Neural progenitor cell (in vitro differentiated cells): ENCODE results near the gene CHST6. TPM values are rescaled to one million over a fixed set of nuclear protein-coding genes. Genes with fewer than 3 reads are reported as not detected.

Experiments
- DNase-seq: peaks from one replicate; pipeline ENCODE4 v3.0.0-alpha.2; 2016; ENCODE audit warnings: low spot score
- H2AFZ ChIP-seq: fragments of 200-600 bp; sonication (generic); replicated peaks from 2 replicates; pipeline ENCODE4 v1.6.1; 2016; ENCODE audit warnings: antibody characterized with exemption
- H3F3A ChIP-seq: fragments of 200-600 bp; sonication (generic); 2 replicates; pipeline ENCODE4 v1.6.1; 2016; ENCODE audit warnings: antibody characterized with exemption, low read depth
- H3K27ac ChIP-seq: fragments of 200-600 bp; sonication (generic); 2 replicates; pipeline ENCODE4 v1.5.1; 2016; ENCODE audit warnings: mild to moderate bottlenecking
- H3K27me3 ChIP-seq: fragments of 200-600 bp; sonication (generic); 2 replicates; pipeline ENCODE4 v1.6.1; 2016; ENCODE audit warnings: mild to moderate bottlenecking, moderate library complexity
- H3K36me3 ChIP-seq: fragments of 200-600 bp; sonication (generic); 2 replicates; pipeline ENCODE4 v1.5.1; 2016
- H3K4me1 ChIP-seq: fragments of 200-600 bp; sonication (generic); 2 replicates; pipeline ENCODE4 v1.6.1; 2016; ENCODE audit warnings: mixed run types
- H3K4me2 ChIP-seq: fragments of 200-600 bp; sonication (generic); 2 replicates; pipeline ENCODE4 v1.6.1; 2016
- H3K4me3 ChIP-seq: fragments of 200-600 bp; sonication (generic); 2 replicates; pipeline ENCODE4 v1.5.1; 2016
- H3K79me2 ChIP-seq: fragments of 200-600 bp; sonication (generic); 2 replicates; pipeline ENCODE4 v1.6.1; 2016; ENCODE audit warnings: low read depth
- H3K9ac ChIP-seq: fragments of 200-600 bp; sonication (generic); 2 replicates; pipeline ENCODE4 v1.6.1; 2016
- H3K9me3 ChIP-seq: fragments of 200-600 bp; sonication (generic); 2 replicates; pipeline ENCODE4 v1.5.1; 2016; ENCODE audit warnings: low read depth
- H4K20me1 ChIP-seq: fragments of 200-600 bp; sonication (generic); 2 replicates; pipeline ENCODE4 v1.6.1; 2016; ENCODE audit warnings: low read depth
- H3K27ac Mint-ChIP-seq: 3 replicates; pipeline ENCODE4 v1.8.0; 2021; ENCODE audit warnings: mixed read lengths
- H3K27me3 Mint-ChIP-seq: 2 replicates; pipeline ENCODE4 v1.8.0; 2022; ENCODE audit warnings: low read depth, mild to moderate bottlenecking, inconsistent platforms, moderate library complexity, mixed read lengths; ENCODE audit not compliant: insufficient read depth
- H3K36me3 Mint-ChIP-seq: 3 replicates; pipeline ENCODE4 v1.8.0; 2021; ENCODE audit warnings: mixed read lengths
- H3K4me1 Mint-ChIP-seq: 3 replicates; pipeline ENCODE4 v1.8.0; 2021; ENCODE audit warnings: mixed read lengths
- H3K4me3 Mint-ChIP-seq: 3 replicates; pipeline ENCODE4 v1.8.0; 2021; ENCODE audit warnings: mild to moderate bottlenecking, moderate library complexity, mixed read lengths
- H3K9me3 Mint-ChIP-seq: 3 replicates; pipeline ENCODE4 v1.8.0; 2020; ENCODE audit warnings: mixed read lengths
- EZH2 ChIP-seq: fragments of 200-600 bp; sonication (generic); IDR thresholded peaks from 2 replicates; pipeline ENCODE4 v1.6.1; 2017; ENCODE audit warnings: antibody characterized with exemption, mild to moderate bottlenecking, moderate library complexity
- EZH2phosphoT487 ChIP-seq: fragments of 200-600 bp; sonication (generic); IDR thresholded peaks from 2 replicates; pipeline ENCODE4 v1.6.1; 2017; ENCODE audit warnings: antibody characterized with exemption
- total RNA-seq: library from RNA; depleted of rRNA; stranded (reverse); fragments of >200 nt; gene quantifications from 2 replicates; pipeline ENCODE4 v1.2.3, GENCODE V29; 2015; ENCODE audit warnings: low replicate concordance
- TF ChIP-seq, protein P1 (sequence below): fragments of 200-600 bp; sonication (generic); IDR thresholded peaks from 2 replicates; pipeline ENCODE4 v1.5.1; 2017; ENCODE audit warnings: antibody characterized with exemption, mild to moderate bottlenecking

CHST6 gene
- total RNA-seq, 1 donor from 2014 or later, result 6.2 TPM

DNA sequence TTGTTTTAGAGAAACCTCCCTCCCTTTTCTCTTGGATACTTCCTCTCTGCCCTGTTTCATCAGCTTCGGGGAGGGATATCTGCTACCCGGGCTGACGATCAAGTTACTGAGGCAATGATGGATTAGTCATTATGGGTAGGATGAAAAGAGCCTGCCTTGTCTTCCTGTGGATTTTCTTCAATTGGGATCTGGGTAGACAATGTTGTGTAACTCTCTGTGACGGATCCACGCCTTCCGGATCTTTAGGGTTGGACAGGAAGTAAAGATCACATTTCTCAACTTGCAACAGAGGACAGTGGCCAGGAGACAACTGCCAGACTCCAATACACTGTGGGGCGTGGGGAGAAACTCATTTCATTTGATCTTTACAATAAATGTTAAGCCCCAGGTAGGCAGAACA lies 11.3 kb upstream of the CHST6 start:
- no peaks in the 10 kb centered on the region for H3K79me2 ChIP-seq
- Mint-ChIP-seq H3K4me1 (peaks cover 3% of the 10 kb centered on the region), H3K9me3 (no peaks in the 10 kb centered on the region), H3K4me3 (no peak overlapping the region), H3K36me3 (no peaks in the 10 kb centered on the region), H3K27ac (no peak overlapping the region), H3K27me3 (peaks cover 4% of the 10 kb centered on the region)
- H3K4me1 ChIP-seq, result no peaks in the 10 kb centered on the region
- H3K36me3 ChIP-seq, result no peaks in the 10 kb centered on the region
- H2AFZ ChIP-seq, result no peak overlapping the region
- no peaks in the 10 kb centered on the region for H3K27me3 ChIP-seq
- H3K4me2 ChIP-seq, result no peak overlapping the region
- no peaks in the 10 kb centered on the region for H3F3A ChIP-seq
- H3K4me3 ChIP-seq, result no peak overlapping the region
- no peak overlapping the region for H3K9ac ChIP-seq
- TF ChIP-seq EZH2phosphoT487 (no peak), EZH2 (no peak)
- TF ChIP-seq, protein P1, sequence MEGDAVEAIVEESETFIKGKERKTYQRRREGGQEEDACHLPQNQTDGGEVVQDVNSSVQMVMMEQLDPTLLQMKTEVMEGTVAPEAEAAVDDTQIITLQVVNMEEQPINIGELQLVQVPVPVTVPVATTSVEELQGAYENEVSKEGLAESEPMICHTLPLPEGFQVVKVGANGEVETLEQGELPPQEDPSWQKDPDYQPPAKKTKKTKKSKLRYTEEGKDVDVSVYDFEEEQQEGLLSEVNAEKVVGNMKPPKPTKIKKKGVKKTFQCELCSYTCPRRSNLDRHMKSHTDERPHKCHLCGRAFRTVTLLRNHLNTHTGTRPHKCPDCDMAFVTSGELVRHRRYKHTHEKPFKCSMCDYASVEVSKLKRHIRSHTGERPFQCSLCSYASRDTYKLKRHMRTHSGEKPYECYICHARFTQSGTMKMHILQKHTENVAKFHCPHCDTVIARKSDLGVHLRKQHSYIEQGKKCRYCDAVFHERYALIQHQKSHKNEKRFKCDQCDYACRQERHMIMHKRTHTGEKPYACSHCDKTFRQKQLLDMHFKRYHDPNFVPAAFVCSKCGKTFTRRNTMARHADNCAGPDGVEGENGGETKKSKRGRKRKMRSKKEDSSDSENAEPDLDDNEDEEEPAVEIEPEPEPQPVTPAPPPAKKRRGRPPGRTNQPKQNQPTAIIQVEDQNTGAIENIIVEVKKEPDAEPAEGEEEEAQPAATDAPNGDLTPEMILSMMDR, result no peak
- H3K27ac ChIP-seq, result no peak overlapping the region
- no peaks in the 10 kb centered on the region for H4K20me1 ChIP-seq
- DNase-seq, result no peak
- no peaks in the 10 kb centered on the region for H3K9me3 ChIP-seq

DNA sequence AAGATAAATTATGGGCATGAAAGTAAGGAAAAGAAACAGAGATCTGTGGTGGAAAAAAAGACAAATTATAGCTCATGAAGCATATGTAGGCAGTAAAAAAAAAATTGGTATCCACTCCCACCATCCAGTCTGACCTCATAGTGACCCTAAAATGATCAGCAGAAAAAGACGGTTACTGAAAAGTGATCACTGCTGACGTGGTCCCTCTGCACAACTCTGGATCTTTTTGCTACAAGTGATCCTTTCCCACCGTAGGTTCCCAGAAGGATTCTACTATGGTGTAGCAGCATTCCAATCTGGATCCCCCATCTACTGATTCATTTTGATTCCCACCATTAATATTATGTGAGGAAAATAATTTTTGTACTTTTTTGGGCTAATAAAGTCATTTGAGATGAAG lies 10.9 kb upstream of the CHST6 start:
- Mint-ChIP-seq H3K36me3 (no peaks in the 10 kb centered on the region), H3K27ac (no peak overlapping the region), H3K9me3 (no peaks in the 10 kb centered on the region), H3K4me1 (peaks cover 3% of the 10 kb centered on the region), H3K4me3 (no peak overlapping the region), H3K27me3 (peaks cover 4% of the 10 kb centered on the region)
- Histone ChIP-seq H3K4me2 (no peak overlapping the region), H4K20me1 (no peaks in the 10 kb centered on the region), H3K9me3 (no peaks in the 10 kb centered on the region), H3K4me1 (no peaks in the 10 kb centered on the region), H3K36me3 (no peaks in the 10 kb centered on the region), H3K4me3 (no peak overlapping the region), H3K27me3 (no peaks in the 10 kb centered on the region), H3K27ac (no peak overlapping the region), H2AFZ (no peak overlapping the region), H3F3A (no peaks in the 10 kb centered on the region), H3K9ac (no peak overlapping the region), H3K79me2 (no peaks in the 10 kb centered on the region)
- DNase-seq, result no peak
- TF ChIP-seq, protein P1, result no peak

DNA sequence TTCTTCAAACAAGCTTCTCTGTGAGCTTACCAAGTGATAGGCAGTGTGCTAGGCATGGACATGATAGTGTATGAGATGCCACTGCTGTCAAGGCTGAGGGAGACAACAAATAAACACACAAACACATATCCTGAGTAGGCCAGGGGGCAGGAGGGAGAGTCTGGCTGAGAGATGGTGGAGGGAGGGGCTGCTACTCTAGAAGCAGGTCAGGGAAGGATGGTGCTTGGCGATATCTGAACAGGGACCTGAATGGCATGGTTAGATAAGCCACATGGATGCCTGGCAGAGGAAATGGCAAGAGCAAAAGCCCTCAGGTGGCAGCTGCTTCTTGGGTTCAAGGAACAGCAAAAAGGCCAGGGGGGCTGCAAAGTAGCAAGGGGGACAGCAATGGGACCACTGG lies 8.6 kb upstream of the CHST6 start:
- peaks cover 4% of the 10 kb centered on the region for H3K27me3 Mint-ChIP-seq
- Histone ChIP-seq H3K4me3 (no peak overlapping the region), H3K27me3 (no peaks in the 10 kb centered on the region), H3F3A (peaks cover 5% of the 10 kb centered on the region), H3K79me2 (no peaks in the 10 kb centered on the region), H3K4me1 (peaks cover 6% of the 10 kb centered on the region), H3K9ac (no peak overlapping the region), H2AFZ (no peak overlapping the region), H3K36me3 (no peaks in the 10 kb centered on the region), H3K9me3 (no peaks in the 10 kb centered on the region), H3K4me2 (no peak overlapping the region), H4K20me1 (no peaks in the 10 kb centered on the region), H3K27ac (no peak overlapping the region)
- no peak overlapping the region for H3K27ac Mint-ChIP-seq
- H3K36me3 Mint-ChIP-seq, result no peaks in the 10 kb centered on the region
- TF ChIP-seq, protein P1, result no peak
- peaks cover 8% of the 10 kb centered on the region for H3K4me1 Mint-ChIP-seq
- H3K4me3 Mint-ChIP-seq, result no peak overlapping the region
- no peak for DNase-seq
- no peaks in the 10 kb centered on the region for H3K9me3 Mint-ChIP-seq
